OCI-LY3 (cell line): ENCODE measurements around the gene PCBD2.

Experiments
- CTCF ChIP-seq: fragments of 200-600, 300-600 bp; sonication (generic); IDR thresholded peaks from 2 replicates; pipeline ENCODE4 v1.5.1; 2014; ENCODE audit warnings: antibody characterized with exemption, low read length, low read depth
- EZH2phosphoT487 ChIP-seq: fragments of 200-600 bp; shearing (Covaris generic); IDR thresholded peaks from 2 replicates; pipeline ENCODE4 v1.6.1; 2018; ENCODE audit warnings: antibody characterized with exemption, mixed run types, low read depth

- TF ChIP-seq CTCF, result no peak
- TF ChIP-seq EZH2phosphoT487, result no peak
Observed at GRCh38 chr5:135012033-135012588, 107.2 kb downstream of the PCBD2 start.
